ENCODE measurements around the gene COPS7B.

COPS7B gene

GRCh38 chr2:231816327-231817026 lies 30.2 kb downstream of the COPS7B start:
- no peak for TF ChIP-seq CTCF (IDR thresholded peaks at IDR 0.05)
- no peak for TF ChIP-seq ZFX (IDR thresholded peaks at IDR 0.05; ENCODE audit: borderline replicate concordance)

GRCh38 chr2:231819447-231820042 lies 33.3 kb downstream of the COPS7B start:
- TF ChIP-seq CTCF (IDR thresholded peaks at IDR 0.05) (no peak), ZFX (IDR thresholded peaks at IDR 0.05; ENCODE audit: borderline replicate concordance) (no peak)
- H3K27ac ChIP-seq = no peak overlapping the region

More at GRCh38 chr2:231816327-231817026, 30.2 kb downstream of the COPS7B start:
- H3K27ac ChIP-seq = no peak overlapping the region

GRCh38 chr2:231820786-231821303 lies 34.6 kb downstream of the COPS7B start:
- no peak for TF ChIP-seq ZFX (IDR thresholded peaks at IDR 0.05; ENCODE audit: borderline replicate concordance)
- no peak for TF ChIP-seq CTCF (IDR thresholded peaks at IDR 0.05)
- no peak overlapping the region for H3K27ac ChIP-seq

- TF ChIP-seq ZFX (IDR thresholded peaks at IDR 0.05; ENCODE audit: borderline replicate concordance) = no peak
- no peak overlapping the region for H3K27ac ChIP-seq
These were observed 35.7 kb downstream of the COPS7B start for GRCh38 chr2:231821908-231822307.

- H3K27ac ChIP-seq = no peak overlapping the region
- TF ChIP-seq CTCF (IDR thresholded peaks at IDR 0.05) (no peak), ZFX (IDR thresholded peaks at IDR 0.05; ENCODE audit: borderline replicate concordance) (no peak)
These were observed 66.9 kb downstream of the COPS7B start for GRCh38 chr2:231853105-231853504.

GRCh38 chr2:231854616-231855125 lies 68.4 kb downstream of the COPS7B start:
- no peak overlapping the region for H3K27ac ChIP-seq
- TF ChIP-seq CTCF (IDR thresholded peaks at IDR 0.05) (no peak), ZFX (IDR thresholded peaks at IDR 0.05; ENCODE audit: borderline replicate concordance) (no peak)

GRCh38 chr2:231856959-231857358 lies 70.7 kb downstream of the COPS7B start:
- TF ChIP-seq ZFX (IDR thresholded peaks at IDR 0.05; ENCODE audit: borderline replicate concordance) (no peak), CTCF (IDR thresholded peaks at IDR 0.05) (no peak)
- H3K27ac ChIP-seq = no peak overlapping the region
